ENCODE measurements around the gene ASGR1.

ASGR1 gene

DNA sequence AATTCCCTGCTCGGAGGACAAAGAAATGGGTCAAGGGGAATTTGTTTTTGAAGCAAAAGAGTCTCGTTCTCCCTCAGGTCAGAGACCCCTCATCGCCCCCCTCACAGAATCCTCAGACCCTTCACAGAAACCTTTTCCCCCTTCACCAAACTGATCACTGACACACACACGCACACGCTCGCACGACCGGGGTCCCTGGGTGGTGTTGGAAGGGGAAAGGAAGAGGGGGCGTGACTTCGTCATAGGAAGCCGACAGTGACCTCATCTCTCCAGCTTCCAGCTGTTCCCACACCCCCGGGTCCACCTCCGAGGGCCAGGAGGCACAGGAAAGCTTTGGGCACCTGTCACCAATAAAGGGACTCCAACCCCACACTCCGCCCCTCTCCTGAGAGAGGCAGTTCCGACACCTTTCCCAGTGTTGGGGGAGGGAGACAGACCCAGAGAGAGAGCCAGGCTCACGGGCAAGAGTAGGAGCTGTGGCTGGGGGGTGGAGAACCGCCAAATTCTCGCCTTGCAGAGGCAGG, 1.2 kb downstream of the ASGR1 start:
- Histone ChIP-seq H3F3A (ENCODE audit: low read depth) (no peaks in the 10 kb centered on the region), H3K9me2 (replicated peaks; ENCODE audit: low read depth, low read length) (no peaks in the 10 kb centered on the region), H2AFZ (ENCODE audit: low read length) (peak overlapping the region; percentile 96), H4K20me1 (ENCODE audit: insufficient read depth, low read length, poor library complexity, severe bottlenecking) (no peaks in the 10 kb centered on the region), H3K36me3 (ENCODE audit: insufficient read depth, low read length) (no peaks in the 10 kb centered on the region), H3K4me2 (ENCODE audit: low read depth, low read length, poor library complexity, severe bottlenecking) (peak overlapping the region; percentile 95), H3K79me2 (ENCODE audit: insufficient read depth, low read length) (no peaks in the 10 kb centered on the region), H3K9me3 (ENCODE audit: insufficient read depth, low read depth, low read length) (no peaks in the 10 kb centered on the region), H3K27me3 (ENCODE audit: insufficient read depth, low read length, poor library complexity, severe bottlenecking) (no peaks in the 10 kb centered on the region), H3K9ac (ENCODE audit: low read depth, low read length, poor library complexity, severe bottlenecking) (peak overlapping the region; percentile 67), H3K4me3 (ENCODE audit: low read length, poor library complexity, severe bottlenecking) (peak overlapping the region; percentile 78), H3K4me1 (ENCODE audit: insufficient read depth, low read length, poor library complexity, severe bottlenecking) (peaks cover 12% of the 10 kb centered on the region)
- TF ChIP-seq, protein P1, sequence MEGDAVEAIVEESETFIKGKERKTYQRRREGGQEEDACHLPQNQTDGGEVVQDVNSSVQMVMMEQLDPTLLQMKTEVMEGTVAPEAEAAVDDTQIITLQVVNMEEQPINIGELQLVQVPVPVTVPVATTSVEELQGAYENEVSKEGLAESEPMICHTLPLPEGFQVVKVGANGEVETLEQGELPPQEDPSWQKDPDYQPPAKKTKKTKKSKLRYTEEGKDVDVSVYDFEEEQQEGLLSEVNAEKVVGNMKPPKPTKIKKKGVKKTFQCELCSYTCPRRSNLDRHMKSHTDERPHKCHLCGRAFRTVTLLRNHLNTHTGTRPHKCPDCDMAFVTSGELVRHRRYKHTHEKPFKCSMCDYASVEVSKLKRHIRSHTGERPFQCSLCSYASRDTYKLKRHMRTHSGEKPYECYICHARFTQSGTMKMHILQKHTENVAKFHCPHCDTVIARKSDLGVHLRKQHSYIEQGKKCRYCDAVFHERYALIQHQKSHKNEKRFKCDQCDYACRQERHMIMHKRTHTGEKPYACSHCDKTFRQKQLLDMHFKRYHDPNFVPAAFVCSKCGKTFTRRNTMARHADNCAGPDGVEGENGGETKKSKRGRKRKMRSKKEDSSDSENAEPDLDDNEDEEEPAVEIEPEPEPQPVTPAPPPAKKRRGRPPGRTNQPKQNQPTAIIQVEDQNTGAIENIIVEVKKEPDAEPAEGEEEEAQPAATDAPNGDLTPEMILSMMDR (conservative IDR thresholded peaks at IDR 0.05; ENCODE audit: low read length) = no peak
- TF ChIP-seq EZH2phosphoT487 (IDR thresholded peaks at IDR 0.05; ENCODE audit: borderline replicate concordance) = no peak

DNA sequence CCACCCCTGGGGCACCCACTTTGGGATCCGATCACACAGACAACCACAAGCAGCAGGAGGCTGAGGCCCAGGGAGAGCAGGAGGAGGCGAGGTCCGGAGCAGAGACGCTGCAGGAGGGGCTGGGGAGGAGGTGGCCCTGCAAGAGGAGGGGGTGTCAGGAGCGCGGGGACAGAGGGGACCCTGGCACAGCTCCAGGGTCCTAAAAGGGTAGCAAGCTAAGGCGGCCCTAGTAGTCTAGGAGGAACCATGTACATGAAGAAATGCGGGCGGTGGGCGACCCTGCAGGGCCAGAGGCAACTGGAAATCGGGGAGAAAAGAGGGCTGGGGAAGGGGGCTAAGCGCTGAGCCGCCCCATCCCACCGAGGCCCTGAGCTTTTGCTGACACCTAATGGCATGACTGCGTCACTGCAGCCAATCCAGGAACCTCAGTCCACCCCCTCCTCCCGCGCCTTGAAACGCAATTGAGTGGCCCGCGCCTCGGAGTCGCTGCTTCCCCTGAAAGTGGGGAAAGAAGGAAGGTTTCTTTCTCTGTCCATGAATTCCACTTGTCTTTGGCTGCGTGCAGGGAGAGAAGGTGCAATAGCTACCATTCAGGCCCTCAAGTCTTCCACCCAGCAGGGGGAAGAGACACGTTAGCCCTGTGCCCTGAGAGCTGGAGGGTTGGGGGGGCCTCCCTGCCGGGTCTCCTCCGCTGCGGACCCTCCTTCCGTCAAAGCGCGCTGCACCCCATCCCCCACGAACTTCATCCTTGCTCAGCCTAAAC, 1.8 kb downstream of the ASGR1 start:
- peak overlapping the region; percentile 78 for H3K4me3 ChIP-seq (ENCODE audit: low read length, poor library complexity, severe bottlenecking)
- no peaks in the 10 kb centered on the region for H3K79me2 ChIP-seq (ENCODE audit: insufficient read depth, low read length)
- no peaks in the 10 kb centered on the region for H3K9me3 ChIP-seq (ENCODE audit: insufficient read depth, low read depth, low read length)
- peaks cover 12% of the 10 kb centered on the region for H3K4me1 ChIP-seq (ENCODE audit: insufficient read depth, low read length, poor library complexity, severe bottlenecking)
- H2AFZ ChIP-seq (ENCODE audit: low read length) = peak overlapping the region; percentile 96
- peak overlapping the region; percentile 95 for H3K4me2 ChIP-seq (ENCODE audit: low read depth, low read length, poor library complexity, severe bottlenecking)
- TF ChIP-seq, protein P1 (conservative IDR thresholded peaks at IDR 0.05; ENCODE audit: low read length) = peak; percentile 80
- no peak for TF ChIP-seq EZH2phosphoT487 (IDR thresholded peaks at IDR 0.05; ENCODE audit: borderline replicate concordance)
- H3F3A ChIP-seq (ENCODE audit: low read depth) = no peaks in the 10 kb centered on the region
- peak overlapping the region; percentile 67 for H3K9ac ChIP-seq (ENCODE audit: low read depth, low read length, poor library complexity, severe bottlenecking)
- no peaks in the 10 kb centered on the region for H3K9me2 ChIP-seq (replicated peaks; ENCODE audit: low read depth, low read length)
- no peaks in the 10 kb centered on the region for H3K27me3 ChIP-seq (ENCODE audit: insufficient read depth, low read length, poor library complexity, severe bottlenecking)
- no peaks in the 10 kb centered on the region for H4K20me1 ChIP-seq (ENCODE audit: insufficient read depth, low read length, poor library complexity, severe bottlenecking)
- no peaks in the 10 kb centered on the region for H3K36me3 ChIP-seq (ENCODE audit: insufficient read depth, low read length)

DNA sequence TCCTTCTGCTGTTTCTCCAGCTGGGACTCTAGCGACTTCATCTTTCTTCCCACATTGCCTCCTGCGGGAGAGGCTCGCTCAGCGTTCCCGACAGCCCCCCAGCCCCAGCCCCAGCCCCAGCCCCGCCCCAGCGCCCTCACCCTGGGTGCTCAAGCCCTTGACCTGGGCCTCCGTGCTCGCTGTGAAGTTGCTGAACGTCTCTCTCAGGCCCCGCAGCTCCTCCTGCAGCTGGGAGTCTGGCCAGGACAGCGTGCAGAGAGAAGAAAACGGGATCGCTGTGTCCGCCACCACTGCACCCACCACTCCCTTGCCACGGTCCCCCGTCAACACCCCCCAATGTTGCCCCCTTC, 2.4 kb downstream of the ASGR1 start:
- Histone ChIP-seq H3K36me3 (ENCODE audit: insufficient read depth, low read length) (no peaks in the 10 kb centered on the region), H3K9ac (ENCODE audit: low read depth, low read length, poor library complexity, severe bottlenecking) (no peak overlapping the region), H3K9me3 (ENCODE audit: insufficient read depth, low read depth, low read length) (no peaks in the 10 kb centered on the region), H3K4me2 (ENCODE audit: low read depth, low read length, poor library complexity, severe bottlenecking) (peak overlapping the region; percentile 95), H3K79me2 (ENCODE audit: insufficient read depth, low read length) (no peaks in the 10 kb centered on the region), H3K4me1 (ENCODE audit: insufficient read depth, low read length, poor library complexity, severe bottlenecking) (peaks cover 12% of the 10 kb centered on the region), H3K4me3 (ENCODE audit: low read length, poor library complexity, severe bottlenecking) (no peak overlapping the region), H2AFZ (ENCODE audit: low read length) (peak overlapping the region; percentile 96), H3K27me3 (ENCODE audit: insufficient read depth, low read length, poor library complexity, severe bottlenecking) (no peaks in the 10 kb centered on the region), H3K9me2 (replicated peaks; ENCODE audit: low read depth, low read length) (no peaks in the 10 kb centered on the region), H3F3A (ENCODE audit: low read depth) (no peaks in the 10 kb centered on the region), H4K20me1 (ENCODE audit: insufficient read depth, low read length, poor library complexity, severe bottlenecking) (no peaks in the 10 kb centered on the region)
- TF ChIP-seq, protein P1 (conservative IDR thresholded peaks at IDR 0.05; ENCODE audit: low read length) = no peak
- TF ChIP-seq EZH2phosphoT487 (IDR thresholded peaks at IDR 0.05; ENCODE audit: borderline replicate concordance) = no peak

Data from Loucy (cell line).